Effector CD4-positive, alpha-beta T cell (primary cell): ENCODE data around the gene CCDC197.

Experiments
- DNase-seq: peaks from one replicate; pipeline ENCODE4 v3.0.0-alpha.2; 2020

Gene CCDC197

DNA sequence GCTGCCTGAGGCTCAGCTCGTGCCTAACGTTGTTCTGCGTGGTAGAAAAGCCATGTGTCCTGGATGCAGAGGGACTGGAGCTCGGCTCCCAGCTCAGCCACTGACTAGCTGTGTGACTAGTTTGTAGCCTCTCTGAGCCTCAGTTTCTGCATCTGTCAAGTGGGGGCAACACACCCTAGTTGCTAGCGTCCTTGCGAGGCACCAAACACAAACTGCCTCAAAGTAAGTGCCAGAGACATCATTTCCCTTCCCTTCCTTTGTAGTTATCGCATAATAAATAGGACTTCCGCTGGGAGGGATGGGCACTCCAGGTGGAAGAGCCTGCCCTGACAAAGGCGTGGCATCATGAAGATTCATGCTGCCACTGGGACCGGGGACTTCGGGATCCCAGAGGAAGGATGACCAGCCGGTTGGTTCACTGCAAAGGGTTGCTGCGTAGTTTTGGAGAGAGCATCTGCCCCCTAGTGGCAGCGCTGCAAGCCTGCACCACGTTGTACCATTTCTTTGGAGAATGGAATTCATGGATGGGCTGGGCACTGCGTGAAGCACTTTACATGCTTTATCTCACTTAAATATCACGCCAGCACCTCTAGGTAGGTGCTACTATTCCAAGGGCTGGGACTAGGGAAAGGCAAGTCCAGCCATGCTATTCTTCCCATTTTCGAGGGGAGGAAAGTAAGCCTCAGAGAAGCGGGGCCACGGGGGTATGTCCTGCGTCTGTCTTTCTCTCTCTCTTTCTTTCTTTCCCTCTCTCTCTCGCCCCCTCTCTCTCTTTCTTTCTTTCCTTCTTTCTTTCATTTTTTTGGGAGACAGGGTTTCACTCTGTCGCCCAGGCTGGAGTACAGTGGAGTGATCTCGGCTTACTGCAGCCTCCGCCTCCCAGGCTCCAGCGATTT, 4.6 kb downstream of the CCDC197 start:
- peak; percentile 48 for DNase-seq

DNA sequence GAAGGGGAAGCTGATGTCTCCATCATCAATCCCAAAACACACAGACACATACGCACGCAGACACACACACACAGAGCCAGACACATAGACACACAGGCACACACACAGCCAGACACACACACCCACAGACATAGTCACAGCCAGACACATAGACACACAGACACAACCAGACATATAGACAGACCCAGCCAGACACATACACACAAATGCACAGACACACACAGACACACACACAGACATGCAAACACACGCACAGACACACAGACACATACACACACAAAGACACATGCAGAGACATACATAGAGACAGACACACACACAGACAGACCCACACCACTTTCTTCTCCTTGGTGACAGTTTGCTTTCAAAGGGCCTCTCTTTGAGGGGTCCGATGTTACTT, 6.3 kb downstream of the CCDC197 start:
- no peak for DNase-seq

DNA sequence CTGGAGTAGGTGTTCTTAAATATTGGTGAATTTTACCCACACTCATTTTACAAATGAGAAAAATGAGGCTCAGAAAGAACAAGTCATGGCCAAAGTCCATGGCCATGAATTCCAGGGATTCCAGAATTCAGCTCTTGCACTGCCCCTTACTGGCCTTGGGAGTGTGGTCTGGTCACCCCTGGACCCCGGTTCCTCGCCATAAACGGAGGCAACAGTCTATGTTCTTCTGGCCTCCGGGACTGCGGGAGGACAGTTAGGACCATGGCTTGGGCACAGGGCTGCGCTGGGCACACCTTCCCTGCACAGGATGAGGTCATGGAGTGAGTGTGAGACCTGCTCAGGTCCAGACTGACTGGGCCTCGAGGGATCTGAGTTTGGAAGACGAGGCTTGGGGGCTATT, 6.9 kb downstream of the CCDC197 start:
- no peak for DNase-seq

DNA sequence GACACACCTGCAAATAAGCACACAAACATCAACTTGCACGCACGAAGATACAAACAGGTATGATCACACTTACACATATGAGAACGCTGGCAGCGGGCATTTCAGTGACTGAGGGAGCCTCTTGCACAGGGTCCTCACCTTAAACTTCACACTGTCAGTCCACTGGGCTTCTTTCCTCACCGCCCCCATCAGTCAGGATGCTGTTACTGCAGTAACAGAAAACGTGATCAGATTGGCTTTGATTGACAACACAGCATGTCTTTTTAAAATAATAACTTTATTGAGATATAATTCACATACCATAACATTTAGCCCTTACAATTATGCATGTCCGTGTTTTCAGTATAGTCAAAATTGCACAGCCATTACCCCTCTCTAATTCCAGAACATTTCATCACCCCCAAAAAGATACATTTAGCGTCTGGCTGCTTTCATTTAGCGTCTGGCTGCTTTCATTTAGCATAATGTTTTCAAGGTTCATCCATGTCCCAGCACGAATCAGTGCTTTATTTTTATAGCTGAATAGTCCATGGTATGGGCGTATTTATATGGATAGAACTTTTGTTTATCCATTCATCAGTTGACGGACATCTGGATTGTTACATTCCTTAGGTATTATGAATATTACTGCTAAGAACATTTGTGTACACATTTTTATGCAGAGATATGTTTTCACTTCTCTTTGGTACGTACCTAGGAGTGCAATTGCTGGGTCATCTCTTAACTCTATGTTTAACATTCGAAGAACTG, 8.4 kb downstream of the CCDC197 start:
- DNase-seq, result no peak

DNA sequence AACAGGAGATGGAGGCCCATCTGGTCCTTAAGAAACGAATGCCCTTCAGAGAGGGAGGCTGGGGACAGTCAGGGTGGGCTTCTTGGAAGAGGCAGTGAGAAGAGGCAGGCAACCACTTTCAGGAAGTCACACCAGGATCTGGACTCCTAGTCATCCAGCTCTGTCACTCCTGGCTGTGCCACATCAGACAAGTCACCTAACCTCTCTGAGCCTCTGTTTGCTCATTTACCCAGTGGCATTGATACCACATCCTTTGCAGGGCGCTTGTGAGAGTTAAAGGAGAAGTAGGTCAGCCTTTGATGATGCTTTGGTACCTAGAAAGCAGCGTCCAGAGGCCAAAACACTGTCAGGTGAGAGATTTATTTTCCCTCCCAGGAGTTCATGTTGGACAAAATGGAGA, 11.1 kb downstream of the CCDC197 start:
- no peak for DNase-seq

DNA sequence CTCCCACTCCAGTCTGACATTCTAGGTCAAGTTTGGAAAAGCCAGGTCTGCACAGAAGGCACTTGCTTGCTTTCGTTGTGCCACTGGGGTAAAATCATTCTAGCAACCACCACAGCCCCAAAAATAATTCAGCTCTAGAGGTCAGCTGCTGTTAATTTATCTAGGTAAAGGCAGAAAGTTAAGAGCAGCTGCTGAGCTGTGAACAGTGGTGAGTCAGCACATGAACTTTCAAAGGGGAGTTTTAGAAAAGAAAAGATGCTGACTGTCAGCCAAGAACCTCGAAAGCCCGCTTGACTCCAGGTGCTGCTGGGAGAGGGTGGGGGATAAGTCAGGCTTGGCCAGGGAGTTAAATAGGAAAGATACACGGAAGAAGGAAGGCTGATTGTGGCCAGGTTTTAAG, 12.7 kb downstream of the CCDC197 start:
- DNase-seq, result no peak

DNA sequence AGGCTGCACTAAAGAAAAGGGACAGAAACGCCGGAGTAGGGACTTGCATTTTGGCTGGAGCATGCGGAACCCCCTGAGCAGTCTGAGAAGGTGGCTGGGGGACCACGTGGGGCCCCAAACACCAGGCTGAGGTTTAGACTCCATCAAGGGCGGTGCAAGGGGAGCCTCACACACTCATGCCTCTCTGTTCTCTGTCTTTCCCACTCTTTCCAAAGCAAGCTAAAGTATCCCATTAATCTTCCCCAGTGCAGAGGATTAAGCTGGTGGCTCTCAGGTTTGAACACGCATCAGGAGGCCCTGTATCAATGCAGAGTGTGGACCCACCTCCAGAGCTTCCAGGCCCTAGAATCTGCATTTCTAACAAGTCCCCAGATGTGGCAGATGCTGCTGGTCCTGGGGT, 13.5 kb downstream of the CCDC197 start:
- DNase-seq, result no peak

DNA sequence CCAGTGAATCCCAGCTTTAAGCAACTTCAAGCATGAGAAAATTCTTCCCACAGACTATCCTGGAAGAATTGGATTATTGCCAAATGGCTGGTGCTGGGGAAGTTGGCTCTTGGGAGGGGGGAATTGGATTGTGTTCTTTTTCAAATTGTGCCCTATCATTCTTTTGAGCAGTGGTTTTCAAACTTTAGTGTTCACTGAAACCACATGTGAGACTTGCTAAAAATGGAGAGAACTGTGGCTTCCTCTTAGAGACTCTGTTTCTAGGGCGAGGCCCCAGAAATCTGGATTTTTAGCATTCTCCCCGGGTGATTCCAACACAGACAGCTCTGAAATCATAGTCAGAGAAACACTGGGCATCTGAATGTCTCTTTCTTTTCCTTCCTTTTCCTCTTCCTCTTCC, 14.7 kb downstream of the CCDC197 start:
- DNase-seq, result no peak

DNA sequence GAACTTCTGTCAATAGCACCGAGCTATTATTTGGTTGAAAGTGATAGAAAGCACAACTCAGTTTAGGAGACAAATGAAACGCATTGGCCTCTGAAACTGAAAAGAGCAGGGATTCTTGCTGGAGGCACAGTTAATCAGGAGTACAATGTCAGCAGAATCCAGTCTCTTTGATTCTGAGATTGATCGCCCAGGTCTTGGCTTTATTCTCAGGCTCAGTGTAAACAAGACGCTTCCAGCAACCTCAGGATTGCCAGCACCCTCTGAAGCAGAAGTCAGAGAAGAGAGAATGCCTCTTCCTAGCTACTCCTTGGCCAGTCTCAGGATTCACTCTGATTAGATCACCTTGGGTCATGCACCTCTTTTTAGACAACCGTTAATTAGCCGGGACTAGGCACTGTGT, 17.3 kb downstream of the CCDC197 start:
- no peak for DNase-seq

DNA sequence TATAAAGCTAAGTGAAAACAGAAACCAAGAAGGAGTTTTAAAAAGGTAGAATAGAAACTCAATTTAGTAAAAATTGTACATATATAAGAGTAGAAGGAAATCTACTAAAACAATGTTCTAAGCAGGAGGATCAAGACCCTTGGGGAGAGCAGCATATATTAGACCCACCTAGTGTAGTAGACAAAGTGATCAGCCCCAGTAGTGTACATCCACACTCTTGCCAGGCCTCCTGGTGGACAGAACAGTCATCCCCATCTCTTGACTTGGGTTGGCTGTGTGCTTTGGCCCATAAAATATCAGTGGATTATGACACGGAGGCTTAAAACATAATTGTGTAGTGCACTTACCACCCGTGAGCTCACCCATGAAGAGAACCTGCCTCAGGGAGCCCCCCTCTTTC, 18.1 kb downstream of the CCDC197 start:
- no peak for DNase-seq

DNA sequence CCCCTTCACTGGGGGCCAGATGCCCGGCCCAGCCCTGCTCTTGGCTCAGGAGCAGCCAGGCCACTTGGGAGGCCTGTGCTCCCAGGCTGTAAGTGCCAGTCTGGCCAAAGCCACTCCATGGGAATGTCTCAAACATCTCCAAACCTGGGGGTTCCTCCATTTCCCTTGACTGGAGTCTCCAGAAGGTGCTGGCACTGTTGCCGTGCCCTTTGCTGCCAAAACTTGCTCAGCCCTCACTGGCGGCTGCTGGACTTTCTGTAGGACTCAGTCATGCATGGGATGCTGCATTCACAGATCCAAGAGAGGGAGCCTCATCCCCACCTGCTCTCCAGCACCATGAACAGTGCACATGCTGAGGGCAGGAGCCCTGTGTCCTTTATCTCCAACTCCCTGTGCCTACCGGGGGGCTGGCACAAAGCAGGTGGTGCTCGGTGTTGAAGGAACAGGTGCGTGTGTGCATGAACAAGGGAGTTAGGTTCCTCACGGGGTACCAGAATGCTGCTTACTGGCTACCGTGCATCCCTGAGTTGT, 19.4 kb downstream of the CCDC197 start:
- no peak for DNase-seq

DNA sequence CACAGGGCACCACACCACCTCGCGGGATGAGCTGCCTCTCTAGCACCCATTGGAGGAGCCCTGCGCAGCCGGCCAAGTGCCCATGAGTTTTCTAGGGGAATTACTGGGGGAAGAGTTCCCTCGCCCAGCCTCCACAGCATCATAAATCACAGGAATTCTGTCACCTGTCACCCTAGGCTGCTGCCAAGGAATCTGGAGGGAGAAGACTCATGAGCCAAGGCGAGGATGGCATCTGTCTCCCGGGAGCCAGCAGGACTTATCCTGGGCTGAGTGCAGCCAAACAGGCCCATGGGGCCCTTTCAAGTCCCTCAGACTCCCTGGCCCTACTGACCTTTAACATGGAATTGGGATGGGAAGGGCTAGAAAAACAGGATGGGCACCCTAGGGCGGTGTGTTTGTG, 21.2 kb downstream of the CCDC197 start:
- DNase-seq, result no peak

DNA sequence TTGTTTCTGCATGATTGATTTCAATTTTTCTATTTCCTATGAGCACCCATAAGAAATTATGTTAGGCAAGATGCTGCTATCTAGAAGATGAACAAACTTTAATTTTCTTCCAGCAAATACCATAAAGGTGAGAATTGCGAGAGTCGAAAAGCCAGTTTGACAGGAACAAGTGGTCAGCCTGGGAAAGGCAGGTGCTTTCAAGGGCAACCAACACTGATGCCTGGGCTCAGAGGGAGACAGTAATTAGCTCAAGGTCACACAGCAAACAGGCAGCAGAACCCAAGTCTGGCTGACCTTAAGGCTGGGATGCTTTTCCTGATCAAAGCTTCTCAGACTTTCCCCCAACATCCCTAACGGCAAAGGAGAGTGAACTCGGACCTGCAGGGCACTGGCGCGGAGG, 22.2 kb downstream of the CCDC197 start:
- no peak for DNase-seq

DNA sequence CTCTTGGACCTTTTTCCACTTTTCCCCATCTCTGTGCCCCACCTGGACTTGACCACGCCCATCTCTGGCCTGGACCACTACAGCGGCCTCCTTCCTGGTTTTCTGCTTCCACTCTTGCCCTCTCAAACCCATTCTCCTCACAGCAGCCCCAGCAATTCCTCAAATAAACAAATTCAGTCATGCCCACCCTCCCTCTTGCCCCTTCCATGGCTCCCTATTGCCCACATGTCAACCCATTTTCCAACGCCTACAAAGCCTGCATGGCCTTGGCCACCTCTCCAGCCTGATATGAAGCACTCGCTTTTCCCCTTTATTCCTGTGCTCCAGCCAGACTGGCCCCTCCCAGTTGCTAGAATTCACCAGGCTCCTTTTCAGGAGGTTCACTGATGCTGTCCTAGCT, 23.2 kb downstream of the CCDC197 start:
- no peak for DNase-seq

DNA sequence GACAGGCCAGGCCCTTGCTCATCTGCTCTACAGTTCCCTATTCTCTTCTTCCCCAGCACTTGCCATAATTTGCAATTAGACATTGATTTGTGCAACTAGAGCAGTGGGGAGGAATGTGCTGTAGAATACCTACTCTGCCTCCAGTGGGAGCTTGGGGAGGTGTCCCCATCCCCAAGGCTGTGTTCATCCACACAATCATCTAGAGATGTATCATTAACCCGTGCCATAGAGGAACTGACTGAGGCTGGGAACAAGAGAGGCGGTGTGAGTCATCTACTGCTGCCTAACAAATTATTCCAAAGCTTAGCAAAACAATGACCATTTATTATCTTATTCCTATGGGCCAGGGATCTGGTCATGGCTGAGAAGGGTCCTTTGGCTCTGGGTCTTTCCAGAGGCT, 23.9 kb downstream of the CCDC197 start:
- DNase-seq, result no peak

DNA sequence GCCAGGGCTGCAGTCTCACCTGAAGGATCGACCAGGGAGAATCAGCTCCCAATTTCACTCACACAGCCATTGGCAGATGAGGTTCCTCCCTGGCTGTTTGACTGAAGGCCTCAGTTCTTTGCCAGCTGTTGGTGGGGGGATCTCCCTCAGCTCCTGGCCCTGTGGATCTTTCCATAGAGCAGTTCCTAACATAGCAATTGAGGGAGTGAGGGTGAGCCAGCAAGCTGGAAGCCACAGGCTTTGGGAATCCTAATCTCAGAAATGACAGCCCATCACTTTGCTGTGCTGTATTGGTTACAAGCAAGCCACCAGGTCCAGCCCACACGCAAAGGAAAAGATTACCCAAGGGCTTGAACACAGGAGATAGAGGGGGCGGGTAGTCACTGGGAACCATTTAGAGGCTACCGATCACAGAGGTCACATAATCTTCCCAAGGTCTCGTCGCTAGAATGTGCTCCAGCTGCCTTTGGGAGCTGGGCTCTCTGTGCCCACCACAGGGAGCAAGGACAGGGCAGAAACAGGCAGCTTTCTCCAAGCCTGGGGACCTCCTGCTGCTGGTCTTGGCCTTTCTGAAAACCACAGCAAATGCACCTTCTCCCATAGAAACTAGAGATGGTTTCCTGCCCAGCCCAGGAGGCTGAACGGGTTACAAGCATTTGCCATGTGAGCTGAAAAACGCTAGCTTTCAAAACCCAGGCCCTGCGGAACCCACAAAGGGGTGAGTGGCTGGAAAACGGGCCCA, 24.5 kb downstream of the CCDC197 start:
- no peak for DNase-seq

DNA sequence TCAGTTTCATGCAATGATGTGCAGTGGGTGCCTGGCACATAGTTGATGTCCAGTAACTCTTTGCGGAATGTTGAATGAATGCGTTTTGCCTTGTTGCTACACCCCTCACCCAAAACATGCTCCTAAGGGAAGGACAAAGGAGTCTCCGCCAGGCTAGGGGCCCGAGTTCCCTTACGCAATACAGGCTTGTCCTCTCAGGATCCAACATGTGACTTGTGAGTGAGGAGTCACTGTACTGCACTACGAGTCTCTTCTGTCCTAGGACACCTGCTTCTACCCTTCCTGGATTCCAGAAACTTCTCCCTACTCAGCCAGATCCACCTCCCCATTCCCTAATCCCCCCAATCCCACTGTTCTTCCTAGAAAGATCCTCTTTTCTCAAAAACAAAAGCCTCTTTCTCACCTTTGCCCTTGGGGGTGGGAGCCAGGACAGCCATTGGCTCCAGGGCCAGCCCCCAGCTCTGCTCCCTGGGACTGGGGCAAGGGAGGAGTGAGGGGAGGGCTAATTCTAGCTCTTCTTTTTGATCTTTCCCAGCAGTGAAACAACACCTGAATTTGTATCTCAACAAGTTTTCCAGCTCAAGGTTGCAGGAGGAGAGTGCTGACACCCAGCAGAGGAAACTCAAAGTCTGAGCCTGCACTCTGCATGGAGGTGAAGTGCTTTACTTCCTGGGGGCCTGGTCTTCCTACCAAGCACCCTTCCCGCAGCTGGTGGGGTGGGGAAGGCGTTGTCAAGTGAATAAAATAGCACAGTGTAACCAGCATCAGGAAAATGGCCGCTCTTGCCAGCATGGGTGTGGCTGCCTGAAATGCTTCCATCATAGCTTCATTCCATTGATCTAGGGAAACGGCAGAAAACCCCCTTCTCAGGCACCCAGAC, 25.7 kb downstream of the CCDC197 start:
- no peak for DNase-seq

DNA sequence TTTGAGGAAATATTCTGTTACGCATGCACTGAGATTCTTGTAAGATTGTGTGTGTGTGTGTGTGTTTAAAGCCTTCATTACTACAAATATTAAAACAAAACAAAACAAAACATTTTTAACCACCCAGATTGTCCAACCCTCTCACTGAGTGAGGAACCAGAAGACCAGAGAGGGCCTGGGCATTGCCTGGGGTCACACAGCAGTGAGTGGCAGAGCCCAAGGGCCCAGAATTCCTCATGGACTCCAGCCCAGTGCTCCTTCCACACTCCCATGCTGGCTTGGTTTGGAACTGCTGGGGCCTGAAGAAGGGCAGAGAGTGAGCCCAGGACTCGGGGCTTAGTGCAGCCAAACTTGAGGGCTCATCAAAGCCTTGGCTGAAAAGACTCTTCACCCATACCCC, 27.4 kb downstream of the CCDC197 start:
- no peak for DNase-seq

DNA sequence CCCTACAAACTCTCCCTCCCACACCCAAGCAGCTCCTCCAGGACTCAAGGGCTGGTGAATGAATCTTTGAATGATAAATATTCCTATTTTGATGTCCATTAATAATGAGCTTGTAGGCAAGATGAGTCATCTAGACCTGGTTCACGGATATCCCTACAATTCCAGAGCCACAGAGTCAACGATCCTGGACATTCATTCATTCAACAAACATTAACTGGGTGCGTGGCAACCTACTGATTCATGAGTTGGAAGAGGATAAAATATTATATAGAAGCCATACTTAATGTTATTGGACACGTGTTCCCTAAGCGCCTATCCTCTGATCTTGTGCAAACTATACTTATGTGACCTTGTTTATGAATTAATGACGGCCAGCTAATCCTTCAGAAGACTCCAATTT, 28.6 kb downstream of the CCDC197 start:
- no peak for DNase-seq

DNA sequence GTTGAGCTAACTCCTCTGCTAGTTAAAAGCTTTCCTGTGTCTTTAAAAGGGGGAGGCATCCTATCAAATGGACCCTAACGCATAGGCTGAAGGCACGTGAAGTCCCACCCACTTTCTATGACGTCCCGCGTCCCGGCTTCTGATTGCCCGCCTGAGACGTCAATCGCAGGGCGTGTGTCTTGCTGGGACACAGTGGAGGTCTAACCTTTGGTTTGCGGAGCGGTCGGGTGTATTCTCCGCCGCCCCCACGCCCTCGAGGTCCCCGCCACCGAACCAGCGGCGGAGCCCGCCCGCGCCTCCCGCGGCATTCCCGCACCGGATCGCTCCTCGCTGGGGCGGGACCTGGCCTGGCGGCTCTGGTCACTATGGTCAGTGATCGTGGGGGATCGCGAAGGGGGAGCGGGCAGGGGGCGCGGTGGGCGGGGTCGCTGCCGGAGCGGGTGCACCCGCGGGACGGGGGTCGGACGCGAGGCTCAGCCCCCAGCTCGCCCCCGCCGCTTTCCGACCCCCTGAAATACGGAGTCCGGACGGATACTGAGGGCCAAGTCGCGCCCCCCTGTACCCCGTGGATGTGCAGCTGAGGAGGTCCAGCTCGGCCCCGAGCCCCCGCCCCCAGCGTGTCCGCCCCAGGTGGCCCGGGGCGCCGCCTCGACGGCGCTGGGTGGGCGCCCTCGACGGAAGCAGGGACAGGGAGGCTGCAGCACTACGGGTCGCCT, 29.2 kb downstream of the CCDC197 start, which contains the start of gene OTUB2:
OTUB2 (plus strand) TSS at position 168 of the 716 bp plus-strand sequence; CDS start at position 366, 198 bp downstream.
- DNase-seq, result peak; percentile 92

DNA sequence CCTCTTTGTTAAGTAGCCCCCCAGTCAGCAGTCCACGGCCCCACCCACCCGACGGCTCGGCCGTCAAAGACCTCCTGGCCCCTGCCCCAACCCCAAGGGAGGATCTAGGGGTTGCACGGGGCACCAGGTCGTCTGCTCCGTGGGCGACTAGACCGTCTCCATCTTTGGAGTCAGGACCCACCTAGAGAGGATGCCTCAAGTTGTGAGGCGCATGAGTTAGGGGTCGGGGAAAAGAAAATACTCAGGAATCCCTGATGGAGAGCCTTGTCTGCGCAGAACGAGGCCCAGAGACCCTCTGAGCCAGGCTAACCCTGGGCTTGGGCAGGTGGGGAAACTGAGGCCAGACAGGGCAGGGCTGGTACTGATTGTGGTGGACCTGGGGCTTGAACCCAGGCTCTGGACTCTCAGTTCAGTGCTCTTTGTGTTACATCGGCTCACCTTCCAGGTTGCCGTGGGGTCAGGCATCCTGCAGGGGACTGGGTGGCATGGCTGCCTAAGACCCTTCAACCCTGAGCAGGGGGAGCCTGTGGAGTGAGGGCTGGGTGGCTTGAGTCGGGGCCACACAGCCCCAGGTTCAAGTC, 29.9 kb downstream of the CCDC197 start:
- DNase-seq, result no peak
